Mucosa of rectum (tissue), 2 donors: Measurements from ENCODE around the gene VPS13C.

Experiments used
- H3K27ac ChIP-seq, 2 donors: one replicate each; pipeline ENCODE4 v1.7.0; 2013; ENCODE audit warnings: inconsistent platforms in 2 of 2, low read depth in 2 of 2, low read length in 2 of 2
- H3K27me3 ChIP-seq, 2 donors: one replicate each; pipeline ENCODE4 v1.7.0; 2013; ENCODE audit warnings: low read length in 2 of 2; ENCODE audit not compliant: control insufficient read depth in 2 of 2, insufficient read depth in 2 of 2
- H3K36me3 ChIP-seq, 2 donors: one replicate each; pipeline ENCODE4 v1.7.0; 2013; ENCODE audit warnings: low read length in 2 of 2; ENCODE audit not compliant: control insufficient read depth in 2 of 2, insufficient read depth in 2 of 2
- H3K4me1 ChIP-seq, 2 donors: one replicate each; pipeline ENCODE4 v1.7.0; 2013; ENCODE audit warnings: low read length in 2 of 2, mild to moderate bottlenecking in 1 of 2; ENCODE audit not compliant: control insufficient read depth in 2 of 2, insufficient read depth in 2 of 2
- H3K4me3 ChIP-seq, 2 donors: one replicate each; pipeline ENCODE4 v1.7.0; 2013; ENCODE audit warnings: low read length in 2 of 2
- H3K9ac ChIP-seq, 2 donors: one replicate each; pipeline ENCODE4 v1.7.0; 2013; ENCODE audit warnings: low read length in 2 of 2, low read depth in 1 of 2, mild to moderate bottlenecking in 1 of 2
- H3K9me3 ChIP-seq, 2 donors: one replicate each; pipeline ENCODE4 v1.7.0; 2013; ENCODE audit warnings: low read length in 2 of 2; ENCODE audit not compliant: control insufficient read depth in 2 of 2
- donor health status: healthy.
- donor health status: Normal muscosa, but diverticular disease.

VPS13C gene

GRCh38 chr15:61849447-61849846 lies 210.8 kb downstream of the VPS13C start:
- no peaks in the 10 kb centered on the region for H3K4me1 ChIP-seq
- H3K9ac ChIP-seq, result no peak overlapping the region
- H3K27ac ChIP-seq, result no peak overlapping the region
- no peak overlapping the region for H3K4me3 ChIP-seq
- H3K27me3 ChIP-seq, result no peaks in the 10 kb centered on the region
- H3K9me3 ChIP-seq, result no peaks in the 10 kb centered on the region
- H3K36me3 ChIP-seq, result peaks cover 4% of the 10 kb centered on the region in 2 donors

- Histone ChIP-seq H3K9ac (no peak overlapping the region), H3K9me3 (no peaks in the 10 kb centered on the region), H3K27me3 (no peaks in the 10 kb centered on the region), H3K36me3 (no peaks in the 10 kb centered on the region), H3K4me3 (no peak overlapping the region), H3K27ac (no peak overlapping the region), H3K4me1 (no peaks in the 10 kb centered on the region)
Measured at GRCh38 chr15:61841466-61841865, 218.8 kb downstream of the VPS13C start.

GRCh38 chr15:61840090-61840489 lies 220.2 kb downstream of the VPS13C start:
- Histone ChIP-seq H3K9ac (no peak overlapping the region), H3K9me3 (no peaks in the 10 kb centered on the region), H3K4me1 (peaks cover 0 to 3% of the 10 kb centered on the region in 2 donors), H3K36me3 (no peaks in the 10 kb centered on the region), H3K27ac (no peak overlapping the region), H3K4me3 (no peak overlapping the region), H3K27me3 (no peaks in the 10 kb centered on the region)

DNA sequence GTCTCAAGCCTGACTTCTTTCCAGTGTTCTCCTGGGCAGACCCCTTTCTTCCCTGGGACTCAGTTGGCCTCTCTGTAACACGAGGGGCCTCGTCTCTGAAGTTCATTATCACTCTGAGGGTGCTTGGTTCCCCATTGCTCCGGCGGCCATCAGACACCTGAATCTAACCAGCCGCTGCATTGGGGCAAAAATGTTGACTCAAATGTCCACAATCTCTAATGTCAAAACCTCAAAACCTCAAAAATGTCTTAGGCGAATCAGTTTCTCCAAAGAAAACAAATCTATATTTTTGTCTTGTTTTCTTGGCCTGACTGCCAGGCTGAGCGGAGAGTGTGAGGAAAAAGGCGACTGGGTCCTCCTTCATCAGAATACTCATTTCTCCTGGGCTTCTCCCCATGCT lies 220.7 kb downstream of the VPS13C start:
- Histone ChIP-seq H3K27me3 (no peaks in the 10 kb centered on the region), H3K4me1 (peaks cover 0 to 3% of the 10 kb centered on the region in 2 donors), H3K4me3 (no peak overlapping the region), H3K9me3 (no peaks in the 10 kb centered on the region), H3K27ac (no peak overlapping the region), H3K9ac (no peak overlapping the region), H3K36me3 (no peaks in the 10 kb centered on the region)

DNA sequence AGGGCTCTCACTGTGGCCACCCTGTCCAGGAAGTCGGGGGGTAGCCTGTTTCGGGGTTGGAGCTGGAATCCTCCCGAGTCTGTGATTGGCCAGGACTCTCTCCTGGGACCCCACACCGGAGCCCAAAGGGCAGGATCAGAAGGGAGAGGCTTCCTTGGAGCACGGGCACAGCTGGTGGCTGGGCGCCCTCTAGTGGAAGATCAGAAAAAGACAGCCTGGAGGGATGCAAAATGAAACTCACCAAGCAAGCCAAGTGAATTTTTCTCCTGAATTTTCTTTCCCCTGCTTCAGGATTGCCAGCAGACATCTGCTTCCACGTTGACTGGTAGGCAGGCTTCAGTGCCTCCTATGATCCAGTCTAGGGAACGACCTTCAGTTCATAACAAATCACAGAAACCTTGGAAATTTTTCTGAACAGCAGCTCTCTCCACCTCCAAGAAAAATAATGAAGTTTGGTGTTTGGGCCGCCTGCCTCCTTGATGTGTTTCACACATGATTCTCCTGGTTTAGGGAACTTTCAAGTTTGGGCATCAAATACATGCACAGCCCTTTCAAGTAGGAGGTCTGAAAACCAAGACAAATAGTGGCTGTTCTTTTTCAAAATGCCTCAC lies 224.6 kb downstream of the VPS13C start:
- Histone ChIP-seq H3K27me3 (no peaks in the 10 kb centered on the region), H3K9me3 (no peaks in the 10 kb centered on the region), H3K9ac (no peak overlapping the region), H3K36me3 (no peaks in the 10 kb centered on the region), H3K4me1 (peaks cover 0 to 3% of the 10 kb centered on the region in 2 donors), H3K4me3 (peak overlapping the region in 1 of 2 donors; percentile 26), H3K27ac (no peak overlapping the region)

- Histone ChIP-seq H3K36me3 (no peaks in the 10 kb centered on the region), H3K4me3 (no peak overlapping the region), H3K9me3 (no peaks in the 10 kb centered on the region), H3K27me3 (no peaks in the 10 kb centered on the region), H3K9ac (no peak overlapping the region), H3K27ac (no peak overlapping the region), H3K4me1 (peaks cover 0 to 3% of the 10 kb centered on the region in 2 donors)
Measured at GRCh38 chr15:61835029-61835428, 225.2 kb downstream of the VPS13C start.

DNA sequence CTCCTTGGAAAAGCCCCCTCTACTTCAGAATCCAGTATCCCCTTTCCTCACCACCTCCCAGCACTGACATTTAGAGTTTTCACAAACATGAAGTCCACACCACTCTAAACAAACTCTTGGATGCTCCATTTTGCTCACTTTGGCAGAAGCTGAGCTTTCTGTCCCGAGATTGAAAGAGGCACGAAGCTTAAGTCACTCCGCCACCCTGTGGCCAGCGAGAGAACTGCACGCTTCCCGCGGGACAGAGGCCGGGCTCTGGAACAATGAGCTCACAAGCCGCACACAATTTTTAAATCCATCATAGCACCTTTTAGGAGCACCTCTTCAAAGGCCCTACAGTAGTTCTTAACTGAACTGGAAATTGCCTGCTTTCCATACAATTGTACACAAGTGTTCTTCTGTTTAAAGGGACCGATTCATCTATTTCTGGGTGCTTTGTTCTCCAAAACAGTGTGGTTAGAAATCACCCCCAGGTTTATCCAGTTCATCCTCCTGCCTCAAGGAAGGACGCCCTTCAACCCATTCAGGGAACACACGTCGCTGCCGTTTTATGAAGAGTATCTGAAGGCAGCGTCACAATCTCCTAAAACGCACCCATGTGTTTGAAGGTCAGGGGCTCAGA lies 226.1 kb downstream of the VPS13C start:
- Histone ChIP-seq H3K9ac (no peak overlapping the region), H3K36me3 (no peaks in the 10 kb centered on the region), H3K4me1 (peaks cover 0 to 3% of the 10 kb centered on the region in 2 donors), H3K4me3 (no peak overlapping the region), H3K27ac (no peak overlapping the region), H3K9me3 (no peaks in the 10 kb centered on the region), H3K27me3 (no peaks in the 10 kb centered on the region)

- Histone ChIP-seq H3K36me3 (no peaks in the 10 kb centered on the region), H3K4me1 (peaks cover 0 to 3% of the 10 kb centered on the region in 2 donors), H3K9me3 (no peaks in the 10 kb centered on the region), H3K27ac (no peak overlapping the region), H3K9ac (no peak overlapping the region), H3K4me3 (no peak overlapping the region), H3K27me3 (no peaks in the 10 kb centered on the region)
Measured at GRCh38 chr15:61832223-61832622, 228.0 kb downstream of the VPS13C start.

DNA sequence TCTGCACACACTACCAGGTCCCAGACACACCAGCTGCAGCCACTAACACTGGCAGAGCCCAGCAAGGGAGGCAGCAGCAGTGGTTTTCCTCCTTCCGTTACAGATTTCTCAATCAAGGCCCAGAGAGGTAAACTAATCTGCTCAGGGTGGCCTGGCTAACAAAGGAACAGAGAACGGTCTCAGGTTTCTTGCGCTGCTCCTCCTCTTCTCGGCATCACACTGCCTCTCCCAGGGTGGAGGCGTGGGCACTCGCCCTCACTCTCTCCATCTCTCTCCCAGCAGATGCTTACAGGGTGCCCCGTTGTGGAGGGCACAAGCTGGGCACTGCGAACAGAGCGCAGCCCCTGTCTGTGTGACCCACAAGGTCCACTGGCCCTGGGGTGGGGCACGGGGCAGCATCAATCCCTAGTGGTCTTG lies 228.7 kb downstream of the VPS13C start:
- H3K27ac ChIP-seq, result no peak overlapping the region
- H3K4me3 ChIP-seq, result no peak overlapping the region
- no peaks in the 10 kb centered on the region for H3K36me3 ChIP-seq
- H3K27me3 ChIP-seq, result no peaks in the 10 kb centered on the region
- no peak overlapping the region for H3K9ac ChIP-seq
- H3K4me1 ChIP-seq, result peaks cover 0 to 3% of the 10 kb centered on the region in 2 donors
- H3K9me3 ChIP-seq, result no peaks in the 10 kb centered on the region

DNA sequence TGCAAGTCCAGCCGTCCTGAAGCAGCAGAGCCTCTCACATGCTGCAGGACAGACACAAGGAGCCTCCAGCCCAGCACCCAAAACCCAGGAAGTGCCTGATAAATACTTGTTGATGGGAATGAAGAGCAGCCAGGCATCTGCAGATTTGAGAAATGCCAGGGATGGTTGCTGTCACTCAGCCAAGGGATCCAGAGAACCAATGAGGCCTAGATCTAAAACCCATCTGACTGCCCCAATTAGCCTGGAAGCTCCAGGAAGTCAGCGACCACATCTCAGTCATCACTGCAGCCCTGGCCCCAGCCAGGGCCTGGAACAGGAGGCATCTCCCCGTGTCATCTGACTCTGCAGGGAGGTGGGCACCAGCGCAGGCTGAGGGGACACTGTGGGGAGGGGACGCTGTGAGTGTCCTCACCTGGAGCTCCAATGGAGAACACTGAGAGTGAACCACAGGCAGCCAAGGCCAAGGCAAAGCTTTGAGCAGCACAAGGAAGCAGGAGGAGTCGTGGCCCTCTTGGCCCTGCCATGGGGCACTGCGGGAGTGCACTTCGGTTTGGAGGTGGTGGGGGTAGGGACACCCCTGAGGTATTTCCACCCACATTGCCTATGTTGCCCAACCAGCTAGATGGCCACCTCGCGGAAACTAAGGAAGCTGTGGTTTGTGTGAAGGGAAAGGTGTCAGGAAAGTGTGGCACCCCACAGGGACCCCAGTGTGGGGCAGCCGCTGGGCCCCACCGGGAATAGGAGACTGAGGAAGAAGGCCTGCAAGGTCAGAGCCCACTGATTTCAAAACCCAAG lies 229.5 kb downstream of the VPS13C start:
- Histone ChIP-seq H3K9me3 (no peaks in the 10 kb centered on the region), H3K4me1 (peaks cover 0 to 3% of the 10 kb centered on the region in 2 donors), H3K27ac (no peak overlapping the region), H3K9ac (no peak overlapping the region), H3K36me3 (no peaks in the 10 kb centered on the region), H3K27me3 (no peaks in the 10 kb centered on the region), H3K4me3 (no peak overlapping the region)
